ENCODE measurements around the gene WNT7B. TPM values are rescaled to one million over a fixed set of nuclear protein-coding genes. Genes with fewer than 3 reads are reported as not detected.

WNT7B gene
- polyA plus RNA-seq, 2 donors = 6.6 to 6.8 TPM

GRCh38 chr22:46002757-46003270, 25.9 kb upstream of the WNT7B start:
- H3K27ac ChIP-seq (ENCODE audit: low read depth in 2 of 2, low read length in 1 of 2) = no peak overlapping the region
- H3K9me3 ChIP-seq (ENCODE audit: control insufficient read depth in 2 of 2, insufficient read depth in 1 of 2, low read depth in 1 of 2, low read length in 1 of 2) = no peaks in the 10 kb centered on the region
- H3K4me1 ChIP-seq (ENCODE audit: control insufficient read depth in 2 of 2, insufficient read depth in 2 of 2, low read length in 1 of 2) = peaks cover 0 to 17% of the 10 kb centered on the region in 2 donors
- WGBS, 2 donors = 84 to 88% methylated on average over 8 of the region's 8 CpGs
- no peak overlapping the region for H3K4me3 ChIP-seq (ENCODE audit: low read depth in 1 of 2, low read length in 2 of 2)
- H3K27me3 ChIP-seq (ENCODE audit: control insufficient read depth in 1 of 2, insufficient read depth in 2 of 2, low read length in 2 of 2) = no peaks in the 10 kb centered on the region
- H3K36me3 ChIP-seq (ENCODE audit: control insufficient read depth in 2 of 2, insufficient read depth in 2 of 2, low read length in 1 of 2) = no peaks in the 10 kb centered on the region

GRCh38 chr22:46001426-46002106, 24.6 kb upstream of the WNT7B start:
- WGBS, 2 donors = 51 to 62% methylated on average over 22 of the region's 22 CpGs
- Histone ChIP-seq H3K36me3 (ENCODE audit: control insufficient read depth in 2 of 2, insufficient read depth in 2 of 2, low read length in 1 of 2) (no peaks in the 10 kb centered on the region), H3K4me1 (ENCODE audit: control insufficient read depth in 2 of 2, insufficient read depth in 2 of 2, low read length in 1 of 2) (peaks cover 4 to 13% of the 10 kb centered on the region in 2 donors), H3K9me3 (ENCODE audit: control insufficient read depth in 2 of 2, insufficient read depth in 1 of 2, low read depth in 1 of 2, low read length in 1 of 2) (no peaks in the 10 kb centered on the region), H3K4me3 (ENCODE audit: low read depth in 1 of 2, low read length in 2 of 2) (no peak overlapping the region), H3K27me3 (ENCODE audit: control insufficient read depth in 1 of 2, insufficient read depth in 2 of 2, low read length in 2 of 2) (no peaks in the 10 kb centered on the region), H3K27ac (ENCODE audit: low read depth in 2 of 2, low read length in 1 of 2) (no peak overlapping the region)

GRCh38 chr22:46001046-46001425, 24.1 kb upstream of the WNT7B start:
- Histone ChIP-seq H3K4me1 (ENCODE audit: control insufficient read depth in 2 of 2, insufficient read depth in 2 of 2, low read length in 1 of 2) (peaks cover 4 to 13% of the 10 kb centered on the region in 2 donors), H3K4me3 (ENCODE audit: low read depth in 1 of 2, low read length in 2 of 2) (no peak overlapping the region), H3K9me3 (ENCODE audit: control insufficient read depth in 2 of 2, insufficient read depth in 1 of 2, low read depth in 1 of 2, low read length in 1 of 2) (no peaks in the 10 kb centered on the region), H3K27me3 (ENCODE audit: control insufficient read depth in 1 of 2, insufficient read depth in 2 of 2, low read length in 2 of 2) (no peaks in the 10 kb centered on the region), H3K27ac (ENCODE audit: low read depth in 2 of 2, low read length in 1 of 2) (no peak overlapping the region), H3K36me3 (ENCODE audit: control insufficient read depth in 2 of 2, insufficient read depth in 2 of 2, low read length in 1 of 2) (no peaks in the 10 kb centered on the region)
- 72 to 78% methylated on average over 3 of the region's 3 CpGs for WGBS, 2 donors

- H3K9me3 ChIP-seq (ENCODE audit: control insufficient read depth in 2 of 2, insufficient read depth in 1 of 2, low read depth in 1 of 2, low read length in 1 of 2) = no peaks in the 10 kb centered on the region
- no peak overlapping the region for H3K4me3 ChIP-seq (ENCODE audit: low read depth in 1 of 2, low read length in 2 of 2)
- WGBS, 2 donors = 87 to 90% methylated on average over 17 of the region's 17 CpGs
- no peak overlapping the region for H3K27ac ChIP-seq (ENCODE audit: low read depth in 2 of 2, low read length in 1 of 2)
- no peaks in the 10 kb centered on the region for H3K36me3 ChIP-seq (ENCODE audit: control insufficient read depth in 2 of 2, insufficient read depth in 2 of 2, low read length in 1 of 2)
- no peaks in the 10 kb centered on the region for H3K27me3 ChIP-seq (ENCODE audit: control insufficient read depth in 1 of 2, insufficient read depth in 2 of 2, low read length in 2 of 2)
- peaks cover 4 to 15% of the 10 kb centered on the region in 2 donors for H3K4me1 ChIP-seq (ENCODE audit: control insufficient read depth in 2 of 2, insufficient read depth in 2 of 2, low read length in 1 of 2)
Measured at GRCh38 chr22:46000081-46001027, 23.4 kb upstream of the WNT7B start.

GRCh38 chr22:45999379-45999971, 22.5 kb upstream of the WNT7B start:
- WGBS, 2 donors = 90% methylated on average over 14 of the region's 14 CpGs
- Histone ChIP-seq H3K4me1 (ENCODE audit: control insufficient read depth in 2 of 2, insufficient read depth in 2 of 2, low read length in 1 of 2) (peaks cover 4 to 13% of the 10 kb centered on the region in 2 donors), H3K9me3 (ENCODE audit: control insufficient read depth in 2 of 2, insufficient read depth in 1 of 2, low read depth in 1 of 2, low read length in 1 of 2) (no peaks in the 10 kb centered on the region), H3K27ac (ENCODE audit: low read depth in 2 of 2, low read length in 1 of 2) (no peak overlapping the region), H3K36me3 (ENCODE audit: control insufficient read depth in 2 of 2, insufficient read depth in 2 of 2, low read length in 1 of 2) (no peaks in the 10 kb centered on the region), H3K4me3 (ENCODE audit: low read depth in 1 of 2, low read length in 2 of 2) (no peak overlapping the region), H3K27me3 (ENCODE audit: control insufficient read depth in 1 of 2, insufficient read depth in 2 of 2, low read length in 2 of 2) (no peaks in the 10 kb centered on the region)

- Histone ChIP-seq H3K36me3 (ENCODE audit: control insufficient read depth in 2 of 2, insufficient read depth in 2 of 2, low read length in 1 of 2) (no peaks in the 10 kb centered on the region), H3K27ac (ENCODE audit: low read depth in 2 of 2, low read length in 1 of 2) (no peak overlapping the region), H3K4me3 (ENCODE audit: low read depth in 1 of 2, low read length in 2 of 2) (no peak overlapping the region), H3K9me3 (ENCODE audit: control insufficient read depth in 2 of 2, insufficient read depth in 1 of 2, low read depth in 1 of 2, low read length in 1 of 2) (no peaks in the 10 kb centered on the region), H3K27me3 (ENCODE audit: control insufficient read depth in 1 of 2, insufficient read depth in 2 of 2, low read length in 2 of 2) (no peaks in the 10 kb centered on the region), H3K4me1 (ENCODE audit: control insufficient read depth in 2 of 2, insufficient read depth in 2 of 2, low read length in 1 of 2) (peaks cover 4 to 13% of the 10 kb centered on the region in 2 donors)
- 82 to 83% methylated on average over 13 of the region's 13 CpGs for WGBS, 2 donors
Measured at GRCh38 chr22:45998638-45999378, 21.8 kb upstream of the WNT7B start.

- no peaks in the 10 kb centered on the region for H3K27me3 ChIP-seq (ENCODE audit: control insufficient read depth in 1 of 2, insufficient read depth in 2 of 2, low read length in 2 of 2)
- H3K4me1 ChIP-seq (ENCODE audit: control insufficient read depth in 2 of 2, insufficient read depth in 2 of 2, low read length in 1 of 2) = peaks cover 4 to 13% of the 10 kb centered on the region in 2 donors
- H3K9me3 ChIP-seq (ENCODE audit: control insufficient read depth in 2 of 2, insufficient read depth in 1 of 2, low read depth in 1 of 2, low read length in 1 of 2) = no peaks in the 10 kb centered on the region
- 61 to 70% methylated on average over 17 of the region's 17 CpGs for whole genome bisulfite sequencing, 2 donors
- H3K27ac ChIP-seq (ENCODE audit: low read depth in 2 of 2, low read length in 1 of 2) = peak overlapping the region; percentile 60 to 61
- no peak overlapping the region for H3K4me3 ChIP-seq (ENCODE audit: low read depth in 1 of 2, low read length in 2 of 2)
- no peaks in the 10 kb centered on the region for H3K36me3 ChIP-seq (ENCODE audit: control insufficient read depth in 2 of 2, insufficient read depth in 2 of 2, low read length in 1 of 2)
Measured at GRCh38 chr22:45997777-45998637, 21.0 kb upstream of the WNT7B start.

- no peak overlapping the region for H3K4me3 ChIP-seq (ENCODE audit: low read depth in 1 of 2, low read length in 2 of 2)
- 16 to 24% methylated on average over 14 to 16 of the region's 16 CpGs for WGBS, 2 donors
- H3K9me3 ChIP-seq (ENCODE audit: control insufficient read depth in 2 of 2, insufficient read depth in 1 of 2, low read depth in 1 of 2, low read length in 1 of 2) = no peaks in the 10 kb centered on the region
- H3K36me3 ChIP-seq (ENCODE audit: control insufficient read depth in 2 of 2, insufficient read depth in 2 of 2, low read length in 1 of 2) = no peaks in the 10 kb centered on the region
- peak overlapping the region; percentile 66 to 68 for H3K27ac ChIP-seq (ENCODE audit: low read depth in 2 of 2, low read length in 1 of 2)
- peaks cover 4 to 13% of the 10 kb centered on the region in 2 donors for H3K4me1 ChIP-seq (ENCODE audit: control insufficient read depth in 2 of 2, insufficient read depth in 2 of 2, low read length in 1 of 2)
- no peaks in the 10 kb centered on the region for H3K27me3 ChIP-seq (ENCODE audit: control insufficient read depth in 1 of 2, insufficient read depth in 2 of 2, low read length in 2 of 2)
Measured at GRCh38 chr22:45997077-45997776, 20.3 kb upstream of the WNT7B start.

Data from esophagus (tissue), 2 donors.